K562 (cell line): ENCODE data around the gene ARHGAP30. TPM values are rescaled to one million over a fixed set of nuclear protein-coding genes. Genes with fewer than 3 reads are reported as not detected.

ENCODE experiments used
- ATAC-seq: fragments of 200-7000 bp; cut with Tn5 transposase; 3 replicates; pipeline ENCODE4 v1.9.1; 2020; ENCODE audit warnings: moderate library complexity
- BruUV-seq: library from RNA; stranded (reverse); fragments of 400-500 nt; replicated peaks from 2 replicates; lab custom pipeline; 2021; lab: Mats Ljungman, UMichigan
- CTCF ChIA-PET: fragments of 300-600 bp; formaldehyde crosslinking; extraction: SDS; loops from one replicate; lab custom pipeline; 2021; ENCODE audit warnings: low intra/inter-chr PET ratio; lab: Yijun Ruan, JAX
- POLR2A ChIA-PET: fragments of 300-600, 350-650 bp; sonication (Branson Sonifier 250); formaldehyde crosslinking; extraction: SDS; loops from one replicate; lab custom pipeline; 2021; ENCODE audit warnings: antibody characterized with exemption, inconsistent platforms; lab: Yijun Ruan, JAX
- DNase-seq, 4 experiments: peaks; one replicate each; pipeline versions ENCODE4 v3.0.0 to v3.0.0-alpha.2; 2011 to 2018; ENCODE audit warnings: low spot score in 3 of 4, mixed read lengths in 3 of 4; ENCODE audit errors: extremely low read depth in 1 of 4
- FAIRE-seq: peaks from 2 replicates; lab custom pipeline; 2011; peaks lifted over from hg19 to GRCh38; lab: Jason Lieb, UNC
- H2AFZ ChIP-seq: 2 replicates; pipeline ENCODE4 v1.6.0; 2011; ENCODE audit warnings: low read depth, low read length, control low read depth, inconsistent platforms
- H3K27ac ChIP-seq: fragments of 200-600 bp; 3 replicates; pipeline ENCODE4 v1.8.0; 2011; ENCODE audit warnings: low read depth, mild to moderate bottlenecking, control low read depth, inconsistent platforms, low read length, moderate library complexity, mixed read lengths; ENCODE audit errors: extremely low read depth
- H3K27me3 ChIP-seq, 2 experiments: fragments of 300-600 bp in 1 of 2; 2 replicates in 1 of 2; 3 replicates in 1 of 2; pipeline versions ENCODE4 v1.6.0 to v1.8.0; 2011; ENCODE audit warnings: inconsistent platforms in 2 of 2, low read length in 2 of 2, mild to moderate bottlenecking in 1 of 2, mixed read lengths in 1 of 2, moderate library complexity in 1 of 2; ENCODE audit not compliant: control insufficient read depth in 2 of 2, insufficient read depth in 2 of 2
- H3K36me3 ChIP-seq: fragments of 300-600 bp; 3 replicates; pipeline ENCODE4 v1.8.0; 2011; ENCODE audit warnings: mild to moderate bottlenecking, low read length, inconsistent platforms; ENCODE audit not compliant: control insufficient read depth, insufficient read depth
- H3K4me1 ChIP-seq, 2 experiments: fragments of 200-600 bp in 1 of 2; replicated peaks in 1 of 2; 2 replicates in 1 of 2; 3 replicates in 1 of 2; pipeline versions ENCODE4 v1.5.1 to v1.8.0; 2011; ENCODE audit warnings: inconsistent platforms in 2 of 2, low read length in 2 of 2, mild to moderate bottlenecking in 1 of 2, mixed read lengths in 1 of 2, moderate library complexity in 1 of 2; ENCODE audit not compliant: control insufficient read depth in 2 of 2, insufficient read depth in 2 of 2
- H3K4me2 ChIP-seq: 2 replicates; pipeline ENCODE4 v1.6.1; 2011; ENCODE audit warnings: low read length, control low read depth, inconsistent platforms, mixed read lengths; ENCODE audit not compliant: insufficient read depth
- H3K4me3 ChIP-seq: fragments of 200-600 bp; sonication (generic), shearing (Covaris generic); 2 replicates; pipeline ENCODE4 v1.5.1; 2016; ENCODE audit warnings: control low read depth, inconsistent platforms
- H3K79me2 ChIP-seq: fragments of 200-600 bp; 3 replicates; pipeline ENCODE4 v1.8.0; 2011; ENCODE audit warnings: low read length, inconsistent platforms; ENCODE audit not compliant: control insufficient read depth, insufficient read depth
- H3K9ac ChIP-seq, 2 experiments: 2 replicates each; pipeline versions ENCODE4 v1.6.0 to v1.6.1; 2011; ENCODE audit warnings: low read depth in 2 of 2, low read length in 2 of 2, control low read depth in 1 of 2, inconsistent platforms in 1 of 2, mild to moderate bottlenecking in 1 of 2, mixed read lengths in 1 of 2; ENCODE audit not compliant: insufficient read depth in 1 of 2
- H3K9me1 ChIP-seq: one replicate; pipeline ENCODE4 v1.6.0; 2011; ENCODE audit warnings: inconsistent platforms, mild to moderate bottlenecking, low read length, moderate library complexity; ENCODE audit not compliant: control insufficient read depth, insufficient read depth
- H3K9me3 ChIP-seq: replicated peaks from 2 replicates; pipeline ENCODE4 v1.5.1; 2011; ENCODE audit warnings: low read depth, low read length, inconsistent platforms; ENCODE audit not compliant: control insufficient read depth, insufficient read depth
- H4K20me1 ChIP-seq: replicated peaks from 2 replicates; pipeline ENCODE4 v1.6.1; 2011; ENCODE audit warnings: low read length, inconsistent platforms, mixed read lengths; ENCODE audit not compliant: control insufficient read depth, insufficient read depth
- BCOR ChIP-seq: fragments of 450-650 bp; IDR thresholded peaks from 2 replicates; pipeline ENCODE4 v1.6.1; 2016
- CEBPG ChIP-seq, 3 experiments: fragments of 200-800 bp in 1 of 3; sonication (Bioruptor generic) in 1 of 3; sonication (generic) in 1 of 3; formaldehyde crosslinking in 1 of 3; IDR thresholded peaks in 2 of 3; conservative IDR thresholded peaks in 1 of 3; 2 replicates each; pipeline versions ENCODE4 v1.6.1 to v1.8.0; 2016 to 2022; ENCODE audit warnings: missing compliant biosample characterization in 2 of 3, missing genetic modification characterization in 2 of 3, mild to moderate bottlenecking in 1 of 3, missing genetic modification reagents in 1 of 3
- RBM25 ChIP-seq: fragments of 200-400 bp; formaldehyde crosslinking; IDR thresholded peaks from 2 replicates; pipeline ENCODE4 v1.6.1; 2018; ENCODE audit warnings: low read length, low read depth, moderate library complexity; ENCODE audit not compliant: severe bottlenecking
- WGBS: fragments of 100-300 bp; shearing (Covaris generic); methylation state at CpG from one replicate; pipeline ENCODE4 v1.1.6; 2016; ENCODE audit warnings: low coverage, mixed read lengths; ENCODE audit not compliant: insufficient coverage; ENCODE audit errors: missing lambda C conversion rate; 5-methylcytosine and 5-hydroxymethylcytosine counted together
- in situ Hi-C: fragments of 300-500 bp; cut with MboI; formaldehyde crosslinking; loops from 4 replicates; pipeline ENCODE4 v1.15.0; 2018; ENCODE audit warnings: inconsistent platforms, mixed read lengths
- intact Hi-C: fragments of 100-400 bp; cut with micrococcal nuclease; formaldehyde crosslinking; loops from 2 replicates; pipeline ENCODE4 v1.14.2; 2022
- polyA plus RNA-seq, 8 experiments: library from polyadenylated mRNA; depleted of rRNA in 4 of 8; stranded (reverse) in 5 of 8; unstranded in 3 of 8; fragments of >200 nt; fragmentation: Nextera tagmentation in 2 of 8; fragmentation: Illumina TruSeq in 1 of 8; extraction: Ambion mirVana in 2 of 8; extraction: Trizol in 1 of 8; gene quantifications; 2 replicates each; pipeline versions ENCODE4 v1.2.1 to v1.2.3, GENCODE V29; 2011 to 2014; ENCODE audit warnings: inconsistent platforms in 1 of 8, missing spikeins in 1 of 8
- total RNA-seq, 7 experiments: library from RNA; depleted of rRNA in 6 of 7; stranded (reverse); fragments of >200 nt in 6 of 7; fragmentation: Illumina TruSeq in 2 of 7; extraction: Trizol in 2 of 7; gene quantifications; 2 replicates each; pipeline versions ENCODE4 v1.2.1 to v1.2.3, GENCODE V29; 2011 to 2021; ENCODE audit warnings: low replicate concordance in 1 of 7
- TF ChIP-seq, protein P1 (sequence below): sonication (generic); formaldehyde crosslinking; IDR thresholded peaks from 2 replicates; pipeline ENCODE4 v1.8.0; 2022; ENCODE audit warnings: mild to moderate bottlenecking, missing genetic modification reagents, borderline replicate concordance
- TF ChIP-seq, protein P2 (sequence below): fragments of 450-650 bp; formaldehyde crosslinking; conservative IDR thresholded peaks from 2 replicates; pipeline ENCODE4 v1.4.0; 2022; ENCODE audit warnings: mild to moderate bottlenecking, missing genetic modification characterization
- TF ChIP-seq, protein P3 (sequence below): fragments of 250-450 bp; sonication (Bioruptor Pico); IDR thresholded peaks from 2 replicates; pipeline ENCODE4 v1.8.0; 2022; ENCODE audit warnings: moderate library complexity, mild to moderate bottlenecking, inconsistent platforms
- TF ChIP-seq, protein P4 (sequence below): fragments of 450-650 bp; IDR thresholded peaks from 2 replicates; pipeline ENCODE4 v1.6.1; 2016; ENCODE audit warnings: missing biosample characterization, missing genetic modification characterization

The ARHGAP30 gene
- total and polyA plus RNA-seq, 9 of the 15 experiments (the other 6 are each of a cell fraction or from before 2014, with no cell fraction given): 0.01 to 0.73 (median 0.12) TPM

DNA sequence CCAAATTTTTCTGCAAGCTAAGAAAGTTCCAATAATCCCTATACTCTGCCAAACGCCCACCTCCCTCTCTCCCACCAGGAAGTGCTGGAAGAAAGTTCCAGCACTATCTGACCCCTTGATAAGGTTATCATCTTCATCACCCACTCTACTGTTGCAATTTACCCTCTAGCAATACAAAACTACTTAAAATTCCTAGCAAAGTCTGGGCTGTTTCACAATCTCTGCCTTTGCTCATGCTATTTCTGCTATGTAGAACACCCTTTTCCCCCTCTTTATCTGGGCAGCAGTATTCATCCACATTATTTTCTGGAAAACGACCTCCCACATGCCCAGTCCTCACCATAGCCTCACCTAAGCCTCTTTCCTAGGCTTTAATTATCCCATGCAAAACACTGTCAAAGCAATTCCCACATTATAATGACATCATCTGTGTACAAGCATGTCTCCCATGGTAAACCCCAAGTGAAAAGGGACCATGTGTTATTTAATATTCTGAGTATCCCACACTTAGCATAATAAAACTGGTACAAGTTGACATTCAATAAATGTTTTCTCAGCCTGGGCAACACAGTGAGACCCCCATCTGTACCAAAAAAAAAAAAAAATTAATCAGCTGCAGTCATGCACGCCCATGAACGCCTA, 60.7 kb downstream of the ARHGAP30 start (continued):
- TF ChIP-seq, protein P1, sequence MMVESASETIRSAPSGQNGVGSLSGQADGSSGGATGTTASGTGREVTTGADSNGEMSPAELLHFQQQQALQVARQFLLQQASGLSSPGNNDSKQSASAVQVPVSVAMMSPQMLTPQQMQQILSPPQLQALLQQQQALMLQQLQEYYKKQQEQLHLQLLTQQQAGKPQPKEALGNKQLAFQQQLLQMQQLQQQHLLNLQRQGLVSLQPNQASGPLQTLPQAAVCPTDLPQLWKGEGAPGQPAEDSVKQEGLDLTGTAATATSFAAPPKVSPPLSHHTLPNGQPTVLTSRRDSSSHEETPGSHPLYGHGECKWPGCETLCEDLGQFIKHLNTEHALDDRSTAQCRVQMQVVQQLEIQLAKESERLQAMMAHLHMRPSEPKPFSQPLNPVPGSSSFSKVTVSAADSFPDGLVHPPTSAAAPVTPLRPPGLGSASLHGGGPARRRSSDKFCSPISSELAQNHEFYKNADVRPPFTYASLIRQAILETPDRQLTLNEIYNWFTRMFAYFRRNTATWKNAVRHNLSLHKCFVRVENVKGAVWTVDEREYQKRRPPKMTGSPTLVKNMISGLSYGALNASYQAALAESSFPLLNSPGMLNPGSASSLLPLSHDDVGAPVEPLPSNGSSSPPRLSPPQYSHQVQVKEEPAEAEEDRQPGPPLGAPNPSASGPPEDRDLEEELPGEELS (CRISPR knock-in tag): no peak
- TF ChIP-seq CEBPG (CRISPR knock-in tag; IDR thresholded peaks at IDR 0.05) (no peak), CEBPG (tag; conservative IDR thresholded peaks at IDR 0.05 in 1 of 2, IDR thresholded peaks at IDR 0.05 in 1 of 2) (peak in 1 of 2 experiments; percentile 61; a peak in 3 of 4 replicates)
- TF ChIP-seq, protein P2, sequence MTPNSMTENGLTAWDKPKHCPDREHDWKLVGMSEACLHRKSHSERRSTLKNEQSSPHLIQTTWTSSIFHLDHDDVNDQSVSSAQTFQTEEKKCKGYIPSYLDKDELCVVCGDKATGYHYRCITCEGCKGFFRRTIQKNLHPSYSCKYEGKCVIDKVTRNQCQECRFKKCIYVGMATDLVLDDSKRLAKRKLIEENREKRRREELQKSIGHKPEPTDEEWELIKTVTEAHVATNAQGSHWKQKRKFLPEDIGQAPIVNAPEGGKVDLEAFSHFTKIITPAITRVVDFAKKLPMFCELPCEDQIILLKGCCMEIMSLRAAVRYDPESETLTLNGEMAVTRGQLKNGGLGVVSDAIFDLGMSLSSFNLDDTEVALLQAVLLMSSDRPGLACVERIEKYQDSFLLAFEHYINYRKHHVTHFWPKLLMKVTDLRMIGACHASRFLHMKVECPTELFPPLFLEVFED (CRISPR knock-in tag): no peak

DNA sequence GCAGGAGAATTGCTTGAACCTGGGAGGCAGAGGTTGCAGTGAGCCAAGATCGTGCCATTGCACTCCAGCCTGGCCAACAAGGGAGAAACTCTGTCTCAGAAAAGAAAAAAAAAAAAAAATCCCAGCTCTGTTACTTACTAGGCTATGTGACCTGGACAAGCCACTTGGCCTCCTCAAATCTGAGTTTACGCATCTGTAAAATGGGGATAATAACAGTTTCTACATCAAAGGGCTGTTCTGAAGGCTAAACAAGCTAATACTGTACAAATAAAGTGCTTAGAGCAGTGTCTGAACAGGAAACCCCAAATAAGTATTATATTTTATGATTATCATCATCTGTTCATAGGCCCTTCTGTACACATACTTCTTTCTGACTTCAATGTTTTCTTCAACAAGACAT, 62.3 kb downstream of the ARHGAP30 start:
- intact Hi-C loops: no loop called here
- DNase-seq (no peak), ATAC-seq (no peak), FAIRE-seq (no peak)
- no TSS peak for BruUV-seq
- Histone ChIP-seq H3K4me2 (no peak overlapping the region), H3K4me1 (peaks cover 31 to 37% of the 10 kb centered on the region in 2 experiments; a peak in 4 of 5 replicates), H3K9me3 (no peaks in the 10 kb centered on the region), H4K20me1 (no peaks in the 10 kb centered on the region), H3K9ac (0 out of 4 replicates have a peak overlapping the region, but pooled peaks of 1 of the 2 experiments have one; percentile 10), H3K79me2 (peaks cover 79% of the 10 kb centered on the region), H3K36me3 (peaks cover 10% of the 10 kb centered on the region), H3K9me1 (no peaks in the 10 kb centered on the region), H2AFZ (no peak overlapping the region), H3K4me3 (no peak overlapping the region), H3K27ac (no peak overlapping the region), H3K27me3 (no peaks in the 10 kb centered on the region)
- in situ Hi-C loops: no loop called here
- CTCF ChIA-PET: no interaction called here
- TF ChIP-seq BCOR (peak; percentile 35; the same call in 1 of the 2 replicates), RBM25 (peak; percentile 57)
- TF ChIP-seq, protein P3, sequence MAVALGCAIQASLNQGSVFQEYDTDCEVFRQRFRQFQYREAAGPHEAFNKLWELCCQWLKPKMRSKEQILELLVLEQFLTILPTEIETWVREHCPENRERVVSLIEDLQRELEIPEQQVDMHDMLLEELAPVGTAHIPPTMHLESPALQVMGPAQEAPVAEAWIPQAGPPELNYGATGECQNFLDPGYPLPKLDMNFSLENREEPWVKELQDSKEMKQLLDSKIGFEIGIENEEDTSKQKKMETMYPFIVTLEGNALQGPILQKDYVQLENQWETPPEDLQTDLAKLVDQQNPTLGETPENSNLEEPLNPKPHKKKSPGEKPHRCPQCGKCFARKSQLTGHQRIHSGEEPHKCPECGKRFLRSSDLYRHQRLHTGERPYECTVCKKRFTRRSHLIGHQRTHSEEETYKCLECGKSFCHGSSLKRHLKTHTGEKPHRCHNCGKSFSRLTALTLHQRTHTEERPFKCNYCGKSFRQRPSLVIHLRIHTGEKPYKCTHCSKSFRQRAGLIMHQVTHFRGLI (CRISPR knock-in tag): no peak
- TF ChIP-seq, protein P4, sequence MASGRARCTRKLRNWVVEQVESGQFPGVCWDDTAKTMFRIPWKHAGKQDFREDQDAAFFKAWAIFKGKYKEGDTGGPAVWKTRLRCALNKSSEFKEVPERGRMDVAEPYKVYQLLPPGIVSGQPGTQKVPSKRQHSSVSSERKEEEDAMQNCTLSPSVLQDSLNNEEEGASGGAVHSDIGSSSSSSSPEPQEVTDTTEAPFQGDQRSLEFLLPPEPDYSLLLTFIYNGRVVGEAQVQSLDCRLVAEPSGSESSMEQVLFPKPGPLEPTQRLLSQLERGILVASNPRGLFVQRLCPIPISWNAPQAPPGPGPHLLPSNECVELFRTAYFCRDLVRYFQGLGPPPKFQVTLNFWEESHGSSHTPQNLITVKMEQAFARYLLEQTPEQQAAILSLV (tag): no peak
- WGBS: 97% methylated on average over 2 of the region's 2 CpGs
- POLR2A ChIA-PET: interaction anchor here (0.6 to 2.0 kb wide), 4 partner anchors 10 to 138 kb away, joined by 4 to 9 read pairs (median 6); partner anchors contain the start of gene F11R
